HG03520 (cell line): Measurements from ENCODE around the gene BCAS1.

Experiments
- ATAC-seq: cut with Tn5 transposase; IDR thresholded peaks from one replicate; pipeline ENCODE4 v1.9.1; 2021; ENCODE audit warnings: mild to moderate bottlenecking, moderate library complexity; ENCODE audit not compliant: unreplicated experiment

Gene BCAS1

DNA sequence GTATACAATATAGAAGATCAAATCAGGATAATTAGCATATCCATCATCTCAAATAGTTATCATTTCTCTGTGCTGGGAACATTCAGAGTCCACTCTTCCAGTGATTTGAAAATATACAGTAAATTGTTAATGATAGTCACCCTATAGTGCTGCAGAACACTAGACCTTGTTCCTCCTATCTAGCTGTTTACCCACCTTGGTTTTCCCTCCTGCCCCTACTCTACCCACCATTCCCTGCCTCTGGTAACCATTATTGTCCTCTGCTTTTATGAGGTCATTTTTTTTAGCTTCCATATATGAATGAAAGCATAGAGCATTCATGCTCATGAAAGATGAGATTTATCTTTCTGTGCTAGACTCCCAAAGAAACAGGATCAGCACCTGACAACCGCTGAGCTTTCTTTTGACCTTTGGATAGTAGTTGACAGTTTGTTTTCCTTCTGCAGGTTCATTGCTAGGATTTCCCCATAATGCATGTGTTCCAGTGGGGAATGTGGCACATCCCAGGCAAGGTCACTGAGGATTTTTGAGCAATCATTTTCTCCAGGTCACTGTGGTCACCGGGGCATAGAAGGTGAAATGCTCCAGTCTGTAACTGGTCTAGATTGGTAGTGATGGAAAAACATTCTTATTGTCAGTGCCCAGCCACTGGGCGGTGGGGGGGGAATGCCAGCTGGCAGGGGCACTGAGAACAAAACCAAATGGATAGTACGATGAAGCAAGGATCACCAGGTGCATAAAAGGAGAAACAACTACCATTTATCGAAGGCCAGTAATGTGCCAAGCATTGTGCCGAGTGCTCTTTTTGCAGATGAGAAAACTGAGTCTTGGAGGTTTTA, 33.6 kb upstream of the BCAS1 start:
- no peak for ATAC-seq

DNA sequence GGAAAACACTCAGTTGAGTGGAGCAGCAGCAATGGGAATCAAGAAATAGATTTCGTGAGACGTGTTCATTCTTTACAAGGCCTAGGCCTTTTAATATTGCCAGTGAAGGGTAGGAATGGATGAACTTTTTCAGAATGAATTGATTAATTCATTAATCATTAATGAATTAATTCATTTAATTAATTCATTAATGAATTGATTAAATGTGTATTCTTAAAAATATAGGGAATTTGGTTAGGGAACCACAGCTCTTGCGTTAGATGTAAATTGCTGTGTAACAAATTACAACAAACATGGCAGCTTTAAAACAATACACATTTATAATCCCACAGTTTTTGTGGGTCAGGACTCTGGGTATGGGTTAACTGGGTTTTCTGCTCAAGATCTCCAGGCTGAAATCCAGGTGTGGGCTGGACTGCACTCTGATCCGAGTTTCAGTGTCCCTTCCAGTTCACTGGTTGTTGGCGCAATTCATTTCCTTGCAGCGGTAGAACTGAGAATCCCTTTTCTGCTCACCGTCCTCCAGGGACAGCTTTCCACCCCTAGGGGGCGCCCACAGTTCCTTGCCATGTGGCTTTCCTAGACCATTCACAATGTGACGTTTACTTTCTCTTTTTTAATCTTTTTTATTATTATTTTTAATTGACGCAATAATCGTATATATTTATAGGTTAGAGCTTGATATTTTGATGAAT, 32.8 kb upstream of the BCAS1 start:
- ATAC-seq: peak; percentile 89

DNA sequence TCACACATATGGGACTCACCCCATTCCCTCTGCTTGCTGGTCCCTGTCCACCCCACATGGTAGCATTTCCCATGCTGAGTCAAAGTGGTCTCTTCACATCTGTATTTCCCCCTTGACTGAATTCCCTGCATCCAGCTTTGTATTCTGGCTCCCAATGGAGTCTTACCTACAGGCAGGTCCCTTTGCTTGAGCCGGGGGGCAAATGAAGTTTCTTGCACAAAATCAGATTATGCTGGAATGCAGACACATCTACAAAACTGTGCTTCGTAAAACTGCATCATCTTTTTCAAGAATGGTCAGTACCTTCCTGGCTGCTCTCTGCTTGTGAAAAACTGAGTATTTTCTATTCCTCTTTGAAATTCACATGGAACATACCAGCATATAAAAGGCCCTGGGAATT, 32.1 kb upstream of the BCAS1 start:
- ATAC-seq: no peak

DNA sequence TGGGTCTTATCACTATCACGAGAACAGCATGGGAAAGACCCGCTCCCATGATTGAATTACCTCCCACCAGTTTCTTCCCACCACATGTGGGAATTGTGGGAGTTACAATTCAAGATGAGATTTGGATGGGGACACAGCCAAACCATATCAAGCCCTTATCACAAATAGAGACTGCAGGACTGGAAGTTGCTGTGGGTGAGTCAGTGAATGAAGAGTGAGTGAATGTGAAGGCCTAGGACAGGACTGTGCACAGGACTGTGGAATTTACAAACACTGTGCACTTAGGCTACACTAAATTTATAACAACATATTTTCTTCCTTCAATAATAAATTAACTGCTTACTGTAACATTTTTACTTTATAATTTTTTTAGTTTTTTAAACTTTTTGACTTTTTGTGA, 30.2 kb upstream of the BCAS1 start:
- no peak for ATAC-seq

DNA sequence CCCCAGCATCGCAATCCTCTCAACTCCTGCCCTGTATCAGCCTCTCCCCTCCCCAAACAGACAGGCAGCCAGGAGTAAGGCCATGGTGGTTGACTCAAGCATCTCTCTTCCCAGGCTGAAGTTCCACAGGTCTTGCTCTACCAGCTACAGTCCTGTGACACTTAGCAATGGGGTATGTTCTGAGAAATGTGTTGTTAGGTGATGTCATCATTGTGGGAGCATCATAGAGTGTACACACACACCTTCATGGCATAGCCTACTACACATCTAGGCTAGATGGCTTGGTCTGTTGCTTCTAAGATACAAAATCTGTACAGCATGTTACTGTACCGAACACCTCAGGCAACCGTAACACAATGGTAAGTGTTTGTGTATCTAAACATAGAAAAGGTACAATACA, 29.5 kb upstream of the BCAS1 start:
- ATAC-seq: no peak

DNA sequence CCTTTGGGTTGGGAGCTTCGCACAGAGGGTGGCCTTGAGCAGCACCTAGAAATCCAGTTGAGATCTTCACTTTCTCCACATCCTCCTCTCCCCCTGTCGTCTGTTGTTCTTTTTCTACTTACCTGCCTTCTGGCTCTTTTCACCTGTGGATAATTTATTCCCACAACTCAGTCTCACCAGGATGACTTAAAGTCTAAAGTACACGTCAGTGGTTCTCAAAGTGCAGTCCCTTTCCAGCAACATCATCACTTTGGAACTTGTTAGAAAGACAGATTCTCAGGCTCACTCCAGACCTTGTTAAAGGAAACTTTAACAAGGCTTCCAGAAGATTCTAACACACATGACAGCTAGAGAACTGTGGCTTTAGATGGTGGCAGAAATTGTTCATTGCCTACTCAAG, 27.7 kb upstream of the BCAS1 start:
- no peak for ATAC-seq

DNA sequence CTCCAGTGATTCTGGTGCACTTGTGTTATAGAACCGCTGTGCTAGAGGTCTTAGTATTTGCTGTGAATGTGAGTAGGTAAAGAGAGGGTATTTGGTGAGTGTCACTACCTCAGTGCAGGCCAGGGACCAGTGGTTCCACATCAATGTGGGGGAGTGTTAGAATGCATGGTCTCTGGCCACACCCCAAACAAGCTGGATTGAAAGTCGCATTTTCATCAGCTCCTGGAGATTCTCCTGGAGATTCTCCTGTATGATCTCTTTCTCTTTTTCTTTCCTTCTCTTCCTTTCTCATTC, 26.8 kb upstream of the BCAS1 start:
- ATAC-seq: no peak

DNA sequence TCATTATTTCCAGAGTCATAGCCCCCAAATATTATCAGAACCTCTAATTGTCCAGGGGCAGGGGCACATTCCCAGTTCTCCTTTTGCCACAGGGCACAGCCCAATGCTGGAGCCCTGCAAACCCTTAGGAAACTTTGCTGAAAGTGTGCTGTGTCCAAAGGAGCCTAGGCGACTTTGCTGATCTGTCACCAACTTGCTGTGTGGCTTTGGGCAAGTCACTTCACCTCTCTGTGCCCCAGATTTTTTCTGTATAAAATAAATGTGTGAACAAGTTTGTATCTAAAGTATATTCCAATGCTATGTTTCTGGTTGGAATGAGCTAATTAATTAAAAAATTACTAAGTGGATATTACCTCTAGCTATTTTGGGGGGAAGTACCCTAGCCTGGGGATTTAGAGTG, 25.4 kb upstream of the BCAS1 start:
- no peak for ATAC-seq

DNA sequence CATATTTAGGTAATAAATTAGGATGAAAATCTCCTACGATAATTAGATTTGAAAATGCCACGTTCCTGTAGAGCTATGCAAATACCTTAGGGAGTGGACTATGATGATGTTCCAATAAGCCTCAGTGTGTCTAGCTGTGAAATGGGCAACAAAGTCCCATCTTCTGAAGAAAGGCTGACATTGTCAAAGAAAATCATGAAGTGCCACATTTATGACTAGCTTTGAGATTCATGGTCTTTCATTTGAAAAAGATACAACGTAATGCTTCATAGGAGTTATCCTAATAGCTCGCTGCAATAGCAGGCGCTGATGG, 23.8 kb upstream of the BCAS1 start:
- ATAC-seq: no peak

DNA sequence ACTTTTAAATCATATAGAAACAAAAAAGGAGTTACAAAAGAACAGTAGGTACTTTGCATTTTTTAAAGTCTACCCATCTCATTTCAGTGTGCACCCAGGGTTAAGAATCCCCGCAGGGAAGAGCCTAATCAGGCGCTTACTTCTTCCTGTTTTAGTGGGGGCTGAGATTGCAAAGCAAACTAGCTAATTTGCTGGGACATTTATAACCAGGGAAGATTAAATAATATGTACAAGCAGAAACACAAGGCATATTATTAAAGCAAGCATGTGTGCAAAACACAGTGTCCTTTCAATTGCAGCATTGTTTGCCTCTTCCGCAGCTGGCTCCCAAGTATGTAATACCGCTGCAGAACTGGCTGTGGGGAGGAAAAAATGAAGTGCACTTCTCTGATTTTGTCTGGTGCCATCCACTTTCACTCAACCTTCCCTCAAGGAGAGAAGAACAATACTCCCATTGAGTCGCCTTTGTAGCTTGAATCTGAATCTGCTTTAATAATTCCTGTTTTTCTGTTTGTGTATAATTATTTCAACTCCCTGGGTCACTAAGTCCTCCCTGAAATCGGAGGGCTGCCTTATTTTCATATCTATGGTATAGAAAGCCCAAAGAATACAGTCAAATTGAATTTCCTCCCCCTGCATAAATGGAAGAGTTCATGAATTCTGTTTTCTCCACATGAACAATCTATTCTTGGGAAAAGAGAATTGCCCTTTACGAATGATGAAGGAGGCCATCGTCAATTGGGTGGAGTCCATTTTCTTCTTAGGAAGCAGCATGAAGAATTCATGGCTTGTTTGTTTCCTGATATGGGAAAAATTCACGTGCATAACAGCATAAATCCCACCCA, 23.3 kb upstream of the BCAS1 start:
- no peak for ATAC-seq

DNA sequence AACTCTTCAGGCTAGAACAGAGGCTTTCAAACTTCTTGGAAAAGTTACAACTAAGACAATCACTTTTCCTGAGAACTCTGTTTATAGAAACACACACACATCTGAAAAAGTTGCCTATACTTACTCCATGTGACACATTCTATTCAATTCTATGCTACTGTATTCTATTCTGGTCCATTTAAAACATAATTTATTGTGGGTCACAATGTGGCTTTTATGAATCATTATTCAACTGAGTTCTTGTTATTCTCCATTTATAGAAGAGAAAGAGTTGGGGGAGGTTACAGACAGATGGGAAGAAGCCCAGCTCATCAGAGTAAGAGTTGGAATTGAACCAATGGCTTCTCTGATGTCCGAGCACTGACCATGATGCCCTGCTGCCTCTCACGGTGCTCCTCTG, 21.6 kb upstream of the BCAS1 start:
- no peak for ATAC-seq

DNA sequence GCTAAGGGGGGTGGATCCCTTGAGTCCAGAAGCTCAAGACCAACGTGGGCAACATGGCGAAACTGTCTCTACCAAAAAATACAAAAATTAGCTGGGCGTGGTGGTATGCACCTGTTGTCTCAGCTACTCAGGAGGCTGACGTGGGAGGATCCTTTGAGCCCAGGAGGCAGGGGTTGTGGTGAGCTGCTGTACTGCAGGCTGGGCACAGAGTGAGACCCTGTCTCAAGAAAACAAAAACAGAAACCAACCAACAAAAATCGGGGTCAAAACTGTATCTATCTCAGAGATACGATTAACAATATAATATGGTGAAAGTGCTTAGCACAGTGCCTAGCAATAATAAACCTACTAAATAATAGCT, 20.7 kb upstream of the BCAS1 start:
- no peak for ATAC-seq

DNA sequence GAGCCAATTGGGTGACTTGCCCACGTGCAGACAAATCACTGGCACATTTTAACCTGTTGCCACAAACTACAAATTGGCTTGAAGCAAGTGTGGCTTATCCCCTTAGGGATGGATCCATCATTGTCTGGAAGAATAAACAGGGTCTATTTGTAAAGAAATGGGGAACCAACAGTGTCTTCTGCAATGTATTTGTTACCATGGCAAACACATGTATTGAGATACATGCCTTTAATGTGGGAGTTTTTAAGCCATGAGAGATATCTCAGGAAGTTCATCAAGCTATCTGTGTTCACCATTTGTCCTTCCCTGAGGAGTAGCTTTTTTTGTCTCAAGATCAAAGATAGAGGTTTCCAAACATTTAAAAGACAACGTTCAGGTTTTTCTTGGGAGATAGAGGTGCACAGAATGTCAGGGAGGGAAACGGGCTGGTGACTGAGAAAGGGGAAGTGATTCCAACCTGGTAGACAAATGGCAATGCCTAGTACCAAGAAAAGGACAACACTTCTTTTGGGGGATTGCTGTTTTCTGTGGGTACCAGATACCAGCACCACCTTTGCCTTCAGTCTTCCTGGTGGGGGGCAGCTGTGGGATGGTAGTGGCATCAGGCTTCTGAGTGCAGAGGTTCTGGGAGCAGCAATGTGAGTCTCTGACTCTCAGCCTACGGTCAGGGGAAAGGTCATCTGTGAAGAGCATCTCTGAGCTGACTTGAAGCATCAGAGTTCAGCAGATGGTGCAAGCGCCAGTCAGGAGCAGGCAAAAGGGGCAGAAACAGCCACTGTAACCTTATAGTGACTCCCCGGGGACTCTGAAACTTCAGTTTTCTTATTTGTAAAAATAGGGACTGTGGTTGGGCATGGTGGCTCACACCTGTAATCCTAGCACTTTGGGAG, 20.1 kb upstream of the BCAS1 start:
- ATAC-seq: no peak

DNA sequence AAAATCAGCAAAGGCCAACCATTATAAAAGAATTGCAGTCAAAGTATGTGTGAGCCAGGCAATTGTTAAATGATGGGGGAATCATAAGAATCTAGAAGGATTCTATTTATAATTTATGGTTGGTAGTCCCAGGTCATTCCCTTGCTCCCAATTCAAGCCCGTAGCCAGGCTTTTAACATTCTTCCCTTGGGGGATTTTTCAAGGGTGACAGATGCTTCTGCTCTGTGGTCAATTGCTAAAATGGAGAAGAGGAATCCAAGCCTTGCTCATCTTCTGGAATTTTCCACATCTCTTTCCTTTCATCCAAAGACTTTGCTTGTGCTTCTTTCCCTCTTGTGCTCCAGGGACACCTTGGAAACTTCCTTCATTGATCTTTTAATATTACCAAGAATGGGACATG, 18.0 kb upstream of the BCAS1 start:
- no peak for ATAC-seq

DNA sequence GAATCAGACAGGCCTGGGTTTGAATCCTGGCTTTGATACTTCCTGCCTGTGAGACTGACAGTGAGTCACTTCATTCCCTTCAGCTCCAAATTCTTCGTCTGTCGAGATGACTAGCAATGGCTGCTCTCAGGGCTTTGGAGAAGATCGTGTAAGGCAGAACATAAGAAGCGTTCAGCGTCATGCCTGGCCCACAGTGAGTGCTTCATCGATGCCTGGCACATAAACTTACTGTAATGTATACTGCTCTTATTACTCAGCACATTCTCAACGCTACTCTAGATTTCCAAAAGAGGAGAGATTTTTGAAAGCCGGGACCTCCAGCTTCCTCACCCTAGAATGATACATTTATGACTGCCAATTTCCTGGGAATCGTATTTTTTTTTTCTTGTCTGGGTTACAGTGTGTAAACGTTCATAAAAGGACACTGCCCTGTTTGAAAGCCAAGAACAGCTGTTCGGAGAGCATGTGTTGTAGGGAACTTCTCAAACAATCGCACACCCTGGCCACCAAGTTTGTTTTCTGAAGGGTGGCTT, 16.2 kb upstream of the BCAS1 start:
- no peak for ATAC-seq

DNA sequence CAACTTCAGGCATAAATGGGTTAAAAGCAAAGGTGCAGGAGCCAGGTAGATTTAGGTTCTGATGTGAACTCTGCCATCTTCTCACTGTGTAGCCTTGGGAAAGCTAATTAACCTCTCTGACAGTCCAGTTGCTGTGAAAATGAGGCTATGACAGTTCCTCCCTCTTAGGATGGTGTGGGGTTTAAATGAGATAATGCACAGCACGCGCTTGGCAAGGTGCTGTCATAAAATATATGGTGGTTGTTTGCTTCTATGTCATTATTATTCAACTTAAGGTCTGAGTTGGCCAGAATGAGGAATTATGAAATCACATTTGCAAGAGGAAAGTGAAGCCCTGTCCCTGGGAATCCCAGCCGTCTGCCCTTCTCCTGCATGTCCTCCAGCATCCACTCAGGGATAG, 15.5 kb upstream of the BCAS1 start:
- ATAC-seq: no peak

DNA sequence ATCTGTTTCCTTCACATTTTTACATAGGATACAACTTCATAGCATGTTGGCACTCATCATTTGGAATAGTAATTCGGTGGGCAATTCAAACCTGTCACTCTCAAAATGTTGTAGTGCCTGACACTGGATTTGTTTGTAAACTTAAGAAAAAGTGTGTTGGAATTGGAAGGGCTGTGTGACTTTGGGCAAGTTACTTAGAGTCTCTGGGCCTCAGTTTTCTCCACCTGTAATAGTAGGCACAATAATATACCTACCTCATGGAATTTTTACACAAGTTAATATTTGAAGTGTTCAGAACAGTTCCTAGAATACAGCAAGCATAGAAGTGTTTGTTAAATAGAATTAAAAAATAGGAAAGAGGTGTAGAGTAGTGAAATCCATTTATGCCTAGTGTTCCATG, 15.0 kb upstream of the BCAS1 start:
- no peak for ATAC-seq

DNA sequence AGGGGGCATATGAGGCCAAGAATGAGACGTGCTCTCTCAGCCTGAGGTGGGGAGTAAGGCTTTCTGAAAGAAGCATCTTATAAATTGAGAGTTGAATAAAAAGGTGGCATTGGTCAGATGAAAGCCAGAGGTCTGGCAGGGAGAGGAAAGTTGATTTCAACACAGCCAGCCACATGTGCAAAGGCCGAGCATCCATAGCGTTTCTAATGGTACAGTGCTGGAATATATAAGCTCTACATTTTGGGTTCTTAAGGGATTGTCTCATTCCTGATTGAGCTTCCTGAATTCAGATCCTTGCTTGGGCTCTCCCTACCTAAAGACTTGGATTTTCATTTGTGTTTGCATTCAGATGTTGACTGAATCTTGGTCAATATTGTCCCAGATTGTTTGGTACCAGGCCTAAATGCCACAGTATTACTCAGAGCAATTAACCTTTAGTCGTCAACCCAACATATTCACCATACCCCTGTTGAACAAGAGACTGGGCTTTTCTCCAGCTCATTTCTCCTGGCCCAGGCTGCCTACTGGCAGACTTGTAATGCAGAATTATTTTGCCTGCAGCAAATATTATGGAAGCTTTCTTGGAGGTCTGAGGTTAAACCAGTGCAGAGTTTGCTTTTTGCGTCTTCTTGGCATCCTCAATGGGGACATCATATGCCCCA, 14.5 kb upstream of the BCAS1 start:
- no peak for ATAC-seq

DNA sequence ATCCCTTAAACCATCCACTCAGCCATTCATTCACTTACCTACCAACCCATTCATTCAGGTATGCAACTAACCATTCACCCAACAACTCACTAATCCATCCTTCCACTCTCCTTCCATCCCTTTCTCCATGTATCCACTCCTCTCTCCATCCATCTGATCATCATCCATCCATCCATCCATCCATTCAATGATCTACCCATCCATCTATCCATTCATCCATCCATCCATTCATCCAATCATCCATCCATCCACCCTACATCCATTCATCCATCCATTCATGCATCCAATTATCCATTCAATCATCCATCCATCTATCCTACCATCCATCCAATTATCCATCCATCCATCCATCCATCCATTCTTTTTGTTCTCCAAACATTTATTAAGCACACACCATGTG, 13.8 kb upstream of the BCAS1 start:
- ATAC-seq: no peak

DNA sequence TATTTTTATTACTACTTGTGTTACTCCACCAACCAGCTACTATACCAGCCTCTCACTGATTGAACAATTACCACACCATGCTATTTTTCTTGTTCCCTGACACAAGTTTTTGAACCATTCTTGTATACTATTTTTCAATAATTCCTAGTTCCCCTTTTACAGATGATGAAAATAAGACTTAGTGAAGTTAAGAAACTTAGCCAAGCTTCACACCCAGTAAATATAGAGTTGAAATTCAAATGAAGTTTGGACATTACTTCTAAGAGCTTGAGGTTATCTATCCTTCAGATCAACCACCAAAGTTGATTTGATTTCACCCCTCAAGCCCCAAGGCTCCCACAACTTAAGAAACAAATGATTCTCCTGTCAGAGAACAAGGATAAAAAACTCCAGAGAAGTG, 13.1 kb upstream of the BCAS1 start:
- peak; percentile 36 for ATAC-seq
